ENCODE data around the gene DSG4. TPM values are rescaled to one million over a fixed set of nuclear protein-coding genes. Genes with fewer than 3 reads are reported as not detected.

The DSG4 gene
- total RNA-seq, 1 experiment from 2014 or later, result 0.07 TPM

DNA sequence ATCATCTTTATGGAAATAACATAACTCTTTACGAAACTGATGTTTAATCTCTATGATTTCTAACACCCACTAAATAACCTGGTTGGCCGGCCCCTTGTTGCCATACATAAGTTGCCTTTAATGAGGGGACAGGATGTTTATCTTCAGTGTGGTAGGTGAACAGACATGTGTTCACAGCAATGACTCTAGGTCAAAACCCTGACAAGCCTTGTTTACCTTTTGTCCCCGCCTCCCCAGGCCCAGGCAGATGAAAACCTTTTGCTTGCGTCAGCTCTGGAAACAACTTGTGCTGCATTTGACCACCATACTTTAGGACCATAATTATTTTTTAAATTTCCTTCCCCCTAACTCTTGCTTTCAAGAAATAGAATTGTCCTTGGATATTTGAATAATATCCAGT lies 2.9 kb upstream of the DSG4 start:
- no peaks in the 10 kb centered on the region for H3K36me3 ChIP-seq (ENCODE audit: control insufficient read depth in 1 of 2, insufficient read depth in 2 of 2, low read length in 2 of 2)
- no peak overlapping the region for H3K9ac ChIP-seq (ENCODE audit: low read length)
- H4K20me1 ChIP-seq (ENCODE audit: insufficient read depth), result no peaks in the 10 kb centered on the region
- no peaks in the 10 kb centered on the region for H3K4me1 ChIP-seq (ENCODE audit: control insufficient read depth in 1 of 2, insufficient read depth in 2 of 2, low read length in 2 of 2)
- no peak for TF ChIP-seq CBX3 (IDR thresholded peaks at IDR 0.05; ENCODE audit: low read depth)
- no peak for TF ChIP-seq ZFX (IDR thresholded peaks at IDR 0.05)
- TF ChIP-seq JUND (IDR thresholded peaks at IDR 0.05), result no peak
- TF ChIP-seq SP1 (IDR thresholded peaks at IDR 0.05; ENCODE audit: low read depth), result no peak
- TF ChIP-seq EGR1 (IDR thresholded peaks at IDR 0.05; ENCODE audit: low read depth), result no peak
- TF ChIP-seq, protein P1, sequence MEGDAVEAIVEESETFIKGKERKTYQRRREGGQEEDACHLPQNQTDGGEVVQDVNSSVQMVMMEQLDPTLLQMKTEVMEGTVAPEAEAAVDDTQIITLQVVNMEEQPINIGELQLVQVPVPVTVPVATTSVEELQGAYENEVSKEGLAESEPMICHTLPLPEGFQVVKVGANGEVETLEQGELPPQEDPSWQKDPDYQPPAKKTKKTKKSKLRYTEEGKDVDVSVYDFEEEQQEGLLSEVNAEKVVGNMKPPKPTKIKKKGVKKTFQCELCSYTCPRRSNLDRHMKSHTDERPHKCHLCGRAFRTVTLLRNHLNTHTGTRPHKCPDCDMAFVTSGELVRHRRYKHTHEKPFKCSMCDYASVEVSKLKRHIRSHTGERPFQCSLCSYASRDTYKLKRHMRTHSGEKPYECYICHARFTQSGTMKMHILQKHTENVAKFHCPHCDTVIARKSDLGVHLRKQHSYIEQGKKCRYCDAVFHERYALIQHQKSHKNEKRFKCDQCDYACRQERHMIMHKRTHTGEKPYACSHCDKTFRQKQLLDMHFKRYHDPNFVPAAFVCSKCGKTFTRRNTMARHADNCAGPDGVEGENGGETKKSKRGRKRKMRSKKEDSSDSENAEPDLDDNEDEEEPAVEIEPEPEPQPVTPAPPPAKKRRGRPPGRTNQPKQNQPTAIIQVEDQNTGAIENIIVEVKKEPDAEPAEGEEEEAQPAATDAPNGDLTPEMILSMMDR (IDR thresholded peaks at IDR 0.05 in 2 of 3, conservative IDR thresholded peaks at IDR 0.05 in 1 of 3; ENCODE audit: borderline replicate concordance in 1 of 3, insufficient read depth in 1 of 3, low read depth in 2 of 3, low read length in 2 of 3), result no peak
- TF ChIP-seq TCF7L2 (IDR thresholded peaks at IDR 0.05; ENCODE audit: borderline replicate concordance, extremely low read depth, insufficient read depth, insufficient read length), result no peak
- H3K79me2 ChIP-seq (ENCODE audit: insufficient read depth, low read length), result no peaks in the 10 kb centered on the region
- intact Hi-C loops (cut with micrococcal nuclease), result no loop called here
- no TSS peak for BruUV-seq (replicated peaks)
- no peaks in the 10 kb centered on the region for H3K9me3 ChIP-seq (ENCODE audit: control insufficient read depth in 1 of 2, insufficient read depth in 1 of 2, low read depth in 1 of 2, low read length in 2 of 2)
- H3K27ac ChIP-seq (ENCODE audit: low read depth, low read length), result no peak overlapping the region
- ATAC-seq (no peak), DNase-seq (ENCODE audit: low read depth, low spot score) (no peak)
- ChIA-PET POLR2A (no interaction called here), CTCF (no interaction called here), RAD21 (ENCODE audit: low non-redundant PET in 1 of 2, low total read pairs in 2 of 2, uncharacterized antibody in 2 of 2, unreplicated experiment in 2 of 2) (no interaction called here)
- no peak overlapping the region for H3K4me2 ChIP-seq (ENCODE audit: low read length)
- H3K9me2 ChIP-seq (ENCODE audit: insufficient read depth), result no peaks in the 10 kb centered on the region; the same call in 1 of the 2 replicates
- H3K4me3 ChIP-seq (replicated peaks in 1 of 2; ENCODE audit: low read depth in 1 of 2, low read length in 2 of 2), result no peak overlapping the region
- no peak overlapping the region for H2AFZ ChIP-seq (ENCODE audit: low read depth, low read length, poor library complexity, severe bottlenecking)
- H3K27me3 ChIP-seq (ENCODE audit: insufficient read depth, low read length), result no peaks in the 10 kb centered on the region

DNA sequence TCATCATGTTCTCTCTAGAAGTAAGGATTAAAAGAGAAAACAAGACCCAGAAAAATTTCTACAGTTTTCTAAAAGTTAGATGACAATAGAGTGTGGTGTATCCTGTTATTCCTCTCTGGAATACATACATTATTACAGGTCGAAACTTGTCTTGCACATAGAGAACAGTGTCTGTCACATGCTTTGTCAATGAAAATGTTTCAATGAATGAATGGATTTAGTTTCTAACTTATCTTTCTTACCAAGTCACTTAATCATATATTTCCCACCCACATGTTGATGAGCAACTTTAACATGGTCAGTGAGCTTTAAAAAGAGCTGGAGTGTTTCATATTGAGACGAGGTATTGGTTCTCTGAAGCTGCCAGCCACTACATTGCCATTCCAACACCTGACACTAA lies 4.3 kb downstream of the DSG4 start:
- ATAC-seq, result no peak
- no peak overlapping the region for H3K27ac ChIP-seq (ENCODE audit: low read depth, low read length)
- H3K36me3 ChIP-seq (ENCODE audit: control insufficient read depth in 1 of 2, insufficient read depth in 2 of 2, low read length in 2 of 2), result no peaks in the 10 kb centered on the region
- RAD21 ChIA-PET (ENCODE audit: low non-redundant PET in 1 of 2, low total read pairs in 2 of 2, uncharacterized antibody in 2 of 2, unreplicated experiment in 2 of 2), result no interaction called here
- no peak overlapping the region for H3K4me2 ChIP-seq (ENCODE audit: low read length)
- no peaks in the 10 kb centered on the region for H3K27me3 ChIP-seq (ENCODE audit: insufficient read depth, low read length)
- H4K20me1 ChIP-seq (ENCODE audit: insufficient read depth), result no peaks in the 10 kb centered on the region
- no peaks in the 10 kb centered on the region for H3K79me2 ChIP-seq (ENCODE audit: insufficient read depth, low read length)
- no peaks in the 10 kb centered on the region for H3K9me3 ChIP-seq (ENCODE audit: control insufficient read depth in 1 of 2, insufficient read depth in 1 of 2, low read depth in 1 of 2, low read length in 2 of 2)
- POLR2A ChIA-PET, result no interaction called here
- CTCF ChIA-PET, result no interaction called here
- H3K9me2 ChIP-seq (ENCODE audit: insufficient read depth), result no peaks in the 10 kb centered on the region; the same call in 1 of the 2 replicates
- TF ChIP-seq, protein P2, sequence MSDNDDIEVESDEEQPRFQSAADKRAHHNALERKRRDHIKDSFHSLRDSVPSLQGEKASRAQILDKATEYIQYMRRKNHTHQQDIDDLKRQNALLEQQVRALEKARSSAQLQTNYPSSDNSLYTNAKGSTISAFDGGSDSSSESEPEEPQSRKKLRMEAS (IDR thresholded peaks at IDR 0.05), result no peak
- TF ChIP-seq TCF7L2 (IDR thresholded peaks at IDR 0.05; ENCODE audit: borderline replicate concordance, extremely low read depth, insufficient read depth, insufficient read length) (no peak), JUND (IDR thresholded peaks at IDR 0.05) (no peak), EZH2 (IDR thresholded peaks at IDR 0.05) (no peak), FOSL1 (IDR thresholded peaks at IDR 0.05; ENCODE audit: low read depth) (no peak), CEBPB (IDR thresholded peaks at IDR 0.05; ENCODE audit: low read depth) (no peak), ZFX (IDR thresholded peaks at IDR 0.05) (no peak), SIN3A (IDR thresholded peaks at IDR 0.05; ENCODE audit: low read depth) (no peak)
- TF ChIP-seq, protein P3, sequence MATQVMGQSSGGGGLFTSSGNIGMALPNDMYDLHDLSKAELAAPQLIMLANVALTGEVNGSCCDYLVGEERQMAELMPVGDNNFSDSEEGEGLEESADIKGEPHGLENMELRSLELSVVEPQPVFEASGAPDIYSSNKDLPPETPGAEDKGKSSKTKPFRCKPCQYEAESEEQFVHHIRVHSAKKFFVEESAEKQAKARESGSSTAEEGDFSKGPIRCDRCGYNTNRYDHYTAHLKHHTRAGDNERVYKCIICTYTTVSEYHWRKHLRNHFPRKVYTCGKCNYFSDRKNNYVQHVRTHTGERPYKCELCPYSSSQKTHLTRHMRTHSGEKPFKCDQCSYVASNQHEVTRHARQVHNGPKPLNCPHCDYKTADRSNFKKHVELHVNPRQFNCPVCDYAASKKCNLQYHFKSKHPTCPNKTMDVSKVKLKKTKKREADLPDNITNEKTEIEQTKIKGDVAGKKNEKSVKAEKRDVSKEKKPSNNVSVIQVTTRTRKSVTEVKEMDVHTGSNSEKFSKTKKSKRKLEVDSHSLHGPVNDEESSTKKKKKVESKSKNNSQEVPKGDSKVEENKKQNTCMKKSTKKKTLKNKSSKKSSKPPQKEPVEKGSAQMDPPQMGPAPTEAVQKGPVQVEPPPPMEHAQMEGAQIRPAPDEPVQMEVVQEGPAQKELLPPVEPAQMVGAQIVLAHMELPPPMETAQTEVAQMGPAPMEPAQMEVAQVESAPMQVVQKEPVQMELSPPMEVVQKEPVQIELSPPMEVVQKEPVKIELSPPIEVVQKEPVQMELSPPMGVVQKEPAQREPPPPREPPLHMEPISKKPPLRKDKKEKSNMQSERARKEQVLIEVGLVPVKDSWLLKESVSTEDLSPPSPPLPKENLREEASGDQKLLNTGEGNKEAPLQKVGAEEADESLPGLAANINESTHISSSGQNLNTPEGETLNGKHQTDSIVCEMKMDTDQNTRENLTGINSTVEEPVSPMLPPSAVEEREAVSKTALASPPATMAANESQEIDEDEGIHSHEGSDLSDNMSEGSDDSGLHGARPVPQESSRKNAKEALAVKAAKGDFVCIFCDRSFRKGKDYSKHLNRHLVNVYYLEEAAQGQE (IDR thresholded peaks at IDR 0.05; ENCODE audit: low read depth), result no peak
- TF ChIP-seq, protein P4, sequence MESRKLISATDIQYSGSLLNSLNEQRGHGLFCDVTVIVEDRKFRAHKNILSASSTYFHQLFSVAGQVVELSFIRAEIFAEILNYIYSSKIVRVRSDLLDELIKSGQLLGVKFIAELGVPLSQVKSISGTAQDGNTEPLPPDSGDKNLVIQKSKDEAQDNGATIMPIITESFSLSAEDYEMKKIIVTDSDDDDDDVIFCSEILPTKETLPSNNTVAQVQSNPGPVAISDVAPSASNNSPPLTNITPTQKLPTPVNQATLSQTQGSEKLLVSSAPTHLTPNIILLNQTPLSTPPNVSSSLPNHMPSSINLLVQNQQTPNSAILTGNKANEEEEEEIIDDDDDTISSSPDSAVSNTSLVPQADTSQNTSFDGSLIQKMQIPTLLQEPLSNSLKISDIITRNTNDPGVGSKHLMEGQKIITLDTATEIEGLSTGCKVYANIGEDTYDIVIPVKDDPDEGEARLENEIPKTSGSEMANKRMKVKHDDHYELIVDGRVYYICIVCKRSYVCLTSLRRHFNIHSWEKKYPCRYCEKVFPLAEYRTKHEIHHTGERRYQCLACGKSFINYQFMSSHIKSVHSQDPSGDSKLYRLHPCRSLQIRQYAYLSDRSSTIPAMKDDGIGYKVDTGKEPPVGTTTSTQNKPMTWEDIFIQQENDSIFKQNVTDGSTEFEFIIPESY (IDR thresholded peaks at IDR 0.05; ENCODE audit: extremely low read depth, insufficient replicate concordance, low read length), result no peak
- H2AFZ ChIP-seq (ENCODE audit: low read depth, low read length, poor library complexity, severe bottlenecking), result no peak overlapping the region
- H3K4me1 ChIP-seq (ENCODE audit: control insufficient read depth in 1 of 2, insufficient read depth in 2 of 2, low read length in 2 of 2), result no peaks in the 10 kb centered on the region
- intact Hi-C loops (cut with micrococcal nuclease), result no loop called here
- no peak for DNase-seq (ENCODE audit: low read depth, low spot score)
- no peak overlapping the region for H3K9ac ChIP-seq (ENCODE audit: low read length)
- no TSS peak for BruUV-seq (replicated peaks)
- no peak overlapping the region for H3K4me3 ChIP-seq (replicated peaks in 1 of 2; ENCODE audit: low read depth in 1 of 2, low read length in 2 of 2)
